HuH-7 (cell line): ENCODE data around the gene CACNA2D4.
"Not testable (repeated sequence)": the region's sequence is repeated elsewhere in the genome, so short reads cannot be mapped to it uniquely, and the experiment has no call there.

Experiments
- DNase-seq: peaks from one replicate; pipeline ENCODE4 v3.0.0; 2011; ENCODE audit warnings: low spot score

The CACNA2D4 gene

GRCh38 chr12:1918081-1918883 lies at the start of gene CACNA2D4:
CACNA2D4 (minus strand) TSS chr12:1918652; CDS start chr12:1918473, 179 bp downstream.
- DNase-seq: peak; percentile 2

GRCh38 chr12:1966561-1967226 lies 48.2 kb upstream of the CACNA2D4 start:
- DNase-seq: no peak

GRCh38 chr12:1965916-1966315 lies 47.5 kb upstream of the CACNA2D4 start:
- no peak for DNase-seq

- no peak for DNase-seq
Observed at GRCh38 chr12:1962051-1963020, 43.9 kb upstream of the CACNA2D4 start.

- DNase-seq: no peak
Observed at GRCh38 chr12:1956716-1957115, 38.3 kb upstream of the CACNA2D4 start.

GRCh38 chr12:1949771-1950470 lies 31.5 kb upstream of the CACNA2D4 start:
- no peak for DNase-seq

GRCh38 chr12:1948883-1949282 lies 30.4 kb upstream of the CACNA2D4 start:
- DNase-seq: no peak

- no peak for DNase-seq
Observed at GRCh38 chr12:1947081-1947480, 28.6 kb upstream of the CACNA2D4 start.

- DNase-seq: no peak
Observed at GRCh38 chr12:1946296-1946695, 27.8 kb upstream of the CACNA2D4 start.

GRCh38 chr12:1945502-1945901 lies 27.1 kb upstream of the CACNA2D4 start:
- not testable (repeated sequence) for DNase-seq

- DNase-seq: peak; percentile 85
Observed at GRCh38 chr12:1939801-1940607, 21.6 kb upstream of the CACNA2D4 start.

- DNase-seq: no peak
Observed at GRCh38 chr12:1939331-1939730, 20.9 kb upstream of the CACNA2D4 start.

- no peak for DNase-seq
Observed at GRCh38 chr12:1937481-1938224, 19.2 kb upstream of the CACNA2D4 start.

- DNase-seq: no peak
Observed at GRCh38 chr12:1936406-1937320, 18.2 kb upstream of the CACNA2D4 start.

- no peak for DNase-seq
Observed at GRCh38 chr12:1935700-1936378, 17.4 kb upstream of the CACNA2D4 start.

GRCh38 chr12:1935242-1935641 lies 16.8 kb upstream of the CACNA2D4 start:
- DNase-seq: no peak

GRCh38 chr12:1934831-1935230 lies 16.4 kb upstream of the CACNA2D4 start:
- DNase-seq: no peak

GRCh38 chr12:1934068-1934467 lies 15.6 kb upstream of the CACNA2D4 start:
- no peak for DNase-seq
